ENCODE results near the gene FNBP1. TPM values are rescaled to one million over a fixed set of nuclear protein-coding genes. Genes with fewer than 3 reads are reported as not detected.
A peak's percentile ranks its signal among the peaks of the same experiment; 100 is the strongest.

Gene FNBP1
- total RNA-seq, 1 donor from 2014 or later: 202 TPM

GRCh38 chr9:129979071-129979745, 63.8 kb downstream of the FNBP1 start:
- Mint-ChIP-seq H3K4me1 (ENCODE audit: low read depth) (peaks cover 11% of the 10 kb centered on the region), H3K36me3 (ENCODE audit: low read depth) (peaks cover 29% of the 10 kb centered on the region), H3K27ac (no peak overlapping the region), H3K9me3 (no peaks in the 10 kb centered on the region), H3K4me3 (no peak overlapping the region), H3K27me3 (ENCODE audit: insufficient read depth) (no peaks in the 10 kb centered on the region)
- intact Hi-C loops (cut with micrococcal nuclease): no loop called here
- no peak for DNase-seq (ENCODE audit: low spot score)

- Mint-ChIP-seq H3K4me3 (no peak overlapping the region), H3K27ac (peak overlapping the region; percentile 23)
These were observed 70.2 kb downstream of the FNBP1 start for GRCh38 chr9:129972816-129973215.

DNA sequence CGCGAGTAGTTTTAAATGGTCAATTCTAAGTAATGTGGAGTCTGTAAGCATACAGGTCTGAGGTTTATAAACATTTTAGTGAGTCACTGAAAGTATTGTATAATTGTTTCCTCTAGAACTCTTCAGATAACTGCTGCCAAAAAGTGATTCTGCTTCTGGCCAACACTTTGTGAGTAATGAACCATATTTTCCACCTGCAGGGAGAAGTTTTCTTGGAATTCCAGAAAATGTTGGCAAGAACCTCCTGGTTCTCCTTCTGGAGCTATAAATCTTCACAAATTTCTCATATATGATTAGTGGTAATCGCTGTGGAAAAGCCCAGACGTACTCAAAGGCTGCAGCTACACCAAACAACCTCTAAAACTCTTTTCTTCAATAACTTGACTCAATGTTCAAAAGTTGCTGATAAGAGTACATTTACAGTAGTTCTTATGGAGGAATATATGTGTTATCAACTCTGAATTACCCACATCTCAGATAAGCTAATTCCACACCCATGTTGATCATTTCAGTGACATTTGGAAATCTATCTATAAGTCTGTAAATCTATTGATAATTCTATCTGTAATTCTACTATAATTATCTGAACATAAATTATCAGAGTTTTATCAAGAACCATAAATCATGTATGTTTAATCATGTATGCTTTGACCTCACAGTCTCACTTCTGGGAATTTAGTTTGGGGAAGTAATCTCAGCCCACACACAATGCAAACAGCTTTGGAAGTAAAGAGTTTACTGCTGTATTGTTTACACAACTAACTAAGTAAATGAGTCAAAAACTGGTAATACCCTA, 74.1 kb downstream of the FNBP1 start:
- intact Hi-C loops (cut with micrococcal nuclease): loop anchor here (1.0 kb wide), 1 partner anchor 20 kb away; no protein-coding TSS in a partner anchor
- no peak overlapping the region for H3K4me3 Mint-ChIP-seq
- no peaks in the 10 kb centered on the region for H3K9me3 Mint-ChIP-seq
- peaks cover 42% of the 10 kb centered on the region for H3K36me3 Mint-ChIP-seq (ENCODE audit: low read depth)
- H3K27ac Mint-ChIP-seq: peak overlapping the region; percentile 65
- no peak for DNase-seq (ENCODE audit: low spot score)
- peaks cover 54% of the 10 kb centered on the region for H3K4me1 Mint-ChIP-seq (ENCODE audit: low read depth)
- H3K27me3 Mint-ChIP-seq (ENCODE audit: insufficient read depth): no peaks in the 10 kb centered on the region

More at GRCh38 chr9:129972816-129973215, 70.2 kb downstream of the FNBP1 start:
- peaks cover 35% of the 10 kb centered on the region for H3K36me3 Mint-ChIP-seq (ENCODE audit: low read depth)
- H3K4me1 Mint-ChIP-seq (ENCODE audit: low read depth): peaks cover 19% of the 10 kb centered on the region
- no peak for DNase-seq (ENCODE audit: low spot score)
- H3K27me3 Mint-ChIP-seq (ENCODE audit: insufficient read depth): no peaks in the 10 kb centered on the region
- intact Hi-C loops (cut with micrococcal nuclease): no loop called here
- no peaks in the 10 kb centered on the region for H3K9me3 Mint-ChIP-seq

GRCh38 chr9:129964901-129965734, 77.9 kb downstream of the FNBP1 start:
- no peak for DNase-seq (ENCODE audit: low spot score)
- Mint-ChIP-seq H3K4me3 (no peak overlapping the region), H3K27me3 (ENCODE audit: insufficient read depth) (no peaks in the 10 kb centered on the region), H3K36me3 (ENCODE audit: low read depth) (peaks cover 41% of the 10 kb centered on the region), H3K9me3 (no peaks in the 10 kb centered on the region), H3K27ac (peak overlapping the region; percentile 88), H3K4me1 (ENCODE audit: low read depth) (peaks cover 69% of the 10 kb centered on the region)
- intact Hi-C loops (cut with micrococcal nuclease): loop anchor here (5.0 kb wide), 1 partner anchor 132 kb away; no protein-coding TSS in a partner anchor

DNA sequence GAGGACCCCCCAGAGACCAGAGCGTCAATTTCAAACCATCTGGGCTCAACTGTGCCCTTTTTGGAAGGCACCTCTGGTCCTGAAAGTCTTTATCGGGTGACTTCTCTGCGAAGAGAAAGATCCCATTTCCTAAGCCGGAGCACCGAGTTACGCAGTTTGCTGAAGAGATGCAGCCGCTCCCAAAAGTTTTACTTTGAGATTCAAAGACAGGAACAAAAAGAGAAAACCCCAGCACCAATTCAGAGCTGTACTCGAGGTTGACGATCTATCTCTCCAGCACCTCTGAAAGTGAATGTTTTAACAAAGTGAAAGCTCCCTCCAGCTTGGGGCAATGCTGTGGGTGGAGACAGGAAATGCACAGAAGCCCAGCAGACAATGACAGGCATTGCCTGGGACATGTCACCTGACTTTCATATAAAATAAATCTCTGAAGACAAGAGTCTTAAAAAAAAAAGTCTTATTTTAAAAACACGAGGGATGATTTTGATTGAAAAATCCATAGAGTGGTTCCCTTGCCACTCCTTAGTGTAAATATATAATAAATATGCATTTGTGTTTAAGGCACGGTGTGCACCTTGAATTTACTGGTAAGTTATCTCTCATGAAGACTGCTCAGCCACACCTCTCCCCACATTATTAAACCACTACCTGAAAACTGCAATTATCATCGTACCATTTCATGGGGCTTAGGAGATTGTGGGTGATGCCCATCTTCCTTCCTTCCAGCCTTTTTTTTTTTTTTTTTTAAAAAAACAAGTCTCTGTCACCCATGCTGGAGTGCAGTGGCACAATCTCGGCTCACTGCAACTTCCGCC, 79.9 kb downstream of the FNBP1 start:
- H3K4me3 Mint-ChIP-seq: peak overlapping the region; percentile 76
- intact Hi-C loops (cut with micrococcal nuclease): loop anchor here (1.0 to 5.0 kb wide), 9 partner anchors 18 to 134 kb away; partner anchors contain the start of genes C9orf78 and USP20
- H3K27me3 Mint-ChIP-seq (ENCODE audit: insufficient read depth): no peaks in the 10 kb centered on the region
- peaks cover 60% of the 10 kb centered on the region for H3K4me1 Mint-ChIP-seq (ENCODE audit: low read depth)
- H3K27ac Mint-ChIP-seq: peak overlapping the region; percentile 88
- peak; percentile 70 for DNase-seq (ENCODE audit: low spot score)
- H3K9me3 Mint-ChIP-seq: no peaks in the 10 kb centered on the region
- H3K36me3 Mint-ChIP-seq (ENCODE audit: low read depth): peaks cover 40% of the 10 kb centered on the region

- Mint-ChIP-seq H3K36me3 (ENCODE audit: low read depth) (peaks cover 46% of the 10 kb centered on the region), H3K9me3 (no peaks in the 10 kb centered on the region), H3K4me3 (peak overlapping the region; percentile 76), H3K27ac (peak overlapping the region; percentile 87), H3K27me3 (ENCODE audit: insufficient read depth) (no peaks in the 10 kb centered on the region), H3K4me1 (ENCODE audit: low read depth) (peaks cover 59% of the 10 kb centered on the region)
- intact Hi-C loops (cut with micrococcal nuclease): loop anchor here (2.0 to 5.0 kb wide), 4 partner anchors 18 to 135 kb away; no protein-coding TSS in a partner anchor
- DNase-seq (ENCODE audit: low spot score): no peak
These were observed 80.5 kb downstream of the FNBP1 start for GRCh38 chr9:129962451-129962864.

DNA sequence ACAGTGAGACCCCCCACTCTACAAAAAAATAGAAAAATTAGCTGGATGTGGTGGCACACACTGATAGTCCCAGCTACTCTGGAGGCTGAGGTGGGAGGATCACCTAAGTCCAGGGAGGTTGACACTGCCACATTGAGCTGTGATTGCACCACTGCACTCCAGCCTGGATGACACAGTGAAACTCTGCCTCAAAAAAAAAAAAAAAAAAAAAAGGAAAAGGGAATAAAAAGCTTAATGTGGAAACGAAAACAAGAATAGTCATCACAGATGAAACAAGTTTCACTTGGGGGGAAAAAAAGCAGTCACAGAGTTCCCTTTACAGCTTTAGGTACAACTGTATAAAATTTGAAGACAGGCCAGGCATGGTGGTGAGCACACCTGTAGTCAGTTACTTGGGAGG, 84.2 kb downstream of the FNBP1 start:
- intact Hi-C loops (cut with micrococcal nuclease): no loop called here
- Mint-ChIP-seq H3K27me3 (ENCODE audit: insufficient read depth) (no peaks in the 10 kb centered on the region), H3K27ac (no peak overlapping the region), H3K36me3 (ENCODE audit: low read depth) (peaks cover 42% of the 10 kb centered on the region), H3K4me1 (ENCODE audit: low read depth) (peaks cover 31% of the 10 kb centered on the region), H3K4me3 (no peak overlapping the region), H3K9me3 (no peaks in the 10 kb centered on the region)
- no peak for DNase-seq (ENCODE audit: low spot score)

GRCh38 chr9:129954868-129955550, 88.0 kb downstream of the FNBP1 start:
- DNase-seq (ENCODE audit: low spot score): no peak
- Mint-ChIP-seq H3K9me3 (no peaks in the 10 kb centered on the region), H3K36me3 (ENCODE audit: low read depth) (peaks cover 42% of the 10 kb centered on the region), H3K4me1 (ENCODE audit: low read depth) (peaks cover 16% of the 10 kb centered on the region), H3K27ac (peak overlapping the region; percentile 62), H3K27me3 (ENCODE audit: insufficient read depth) (no peaks in the 10 kb centered on the region), H3K4me3 (peak overlapping the region; percentile 0)
- intact Hi-C loops (cut with micrococcal nuclease): no loop called here

GRCh38 chr9:129953736-129954135, 89.3 kb downstream of the FNBP1 start:
- no peaks in the 10 kb centered on the region for H3K27me3 Mint-ChIP-seq (ENCODE audit: insufficient read depth)
- peaks cover 16% of the 10 kb centered on the region for H3K4me1 Mint-ChIP-seq (ENCODE audit: low read depth)
- H3K36me3 Mint-ChIP-seq (ENCODE audit: low read depth): peaks cover 48% of the 10 kb centered on the region
- no peak overlapping the region for H3K4me3 Mint-ChIP-seq
- no peak for DNase-seq (ENCODE audit: low spot score)
- no peak overlapping the region for H3K27ac Mint-ChIP-seq
- H3K9me3 Mint-ChIP-seq: no peaks in the 10 kb centered on the region
- intact Hi-C loops (cut with micrococcal nuclease): no loop called here

DNA sequence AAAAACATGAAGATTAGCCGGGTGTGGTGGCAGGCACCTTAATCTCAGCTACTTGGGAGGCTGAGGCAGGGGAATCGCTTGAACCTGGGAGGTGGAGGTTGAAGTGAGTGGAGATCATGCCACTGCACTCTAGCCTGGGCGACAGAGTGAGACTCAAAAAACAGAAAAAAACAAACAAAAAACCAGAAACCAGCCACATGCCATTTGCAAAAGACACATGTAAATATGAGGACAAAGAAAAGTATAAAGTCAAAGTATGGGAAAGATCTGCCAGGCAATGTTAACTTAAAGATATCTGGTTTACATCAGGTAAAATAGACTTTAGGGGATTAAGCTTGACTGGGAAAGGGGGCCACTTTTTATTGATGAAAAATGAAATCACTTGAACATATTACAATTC, 90.7 kb downstream of the FNBP1 start:
- Mint-ChIP-seq H3K9me3 (no peaks in the 10 kb centered on the region), H3K36me3 (ENCODE audit: low read depth) (peaks cover 40% of the 10 kb centered on the region), H3K4me1 (ENCODE audit: low read depth) (peaks cover 16% of the 10 kb centered on the region)

DNA sequence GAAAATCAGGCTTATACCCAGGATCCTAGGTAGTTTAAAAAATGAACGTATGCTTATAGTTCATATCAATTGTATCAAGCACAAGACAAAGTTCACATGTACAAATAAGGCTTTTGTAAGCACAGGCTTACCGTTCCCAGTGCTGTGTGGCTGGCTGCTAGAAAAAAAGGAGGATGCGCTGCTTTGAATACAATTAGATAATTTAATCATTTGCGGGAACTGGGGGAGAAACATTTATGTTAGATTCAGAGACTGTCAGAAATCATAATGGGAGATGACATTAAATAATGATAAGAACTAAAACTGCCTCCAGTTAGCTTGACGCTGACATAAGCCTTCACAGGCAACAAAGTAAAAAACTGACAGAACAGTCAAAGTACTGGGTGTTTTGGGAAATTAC, 93.2 kb downstream of the FNBP1 start:
- Mint-ChIP-seq H3K27me3 (ENCODE audit: insufficient read depth) (no peaks in the 10 kb centered on the region), H3K27ac (no peak overlapping the region), H3K9me3 (no peaks in the 10 kb centered on the region), H3K36me3 (ENCODE audit: low read depth) (peaks cover 38% of the 10 kb centered on the region), H3K4me3 (no peak overlapping the region), H3K4me1 (ENCODE audit: low read depth) (peaks cover 33% of the 10 kb centered on the region)
- intact Hi-C loops (cut with micrococcal nuclease): no loop called here
- no peak for DNase-seq (ENCODE audit: low spot score)

More for the DNA sequence above, 90.7 kb downstream of the FNBP1 start:
- no peak for DNase-seq (ENCODE audit: low spot score)
- intact Hi-C loops (cut with micrococcal nuclease): no loop called here
- no peak overlapping the region for H3K4me3 Mint-ChIP-seq
- no peak overlapping the region for H3K27ac Mint-ChIP-seq
- H3K27me3 Mint-ChIP-seq (ENCODE audit: insufficient read depth): no peaks in the 10 kb centered on the region

Measured in activated T-helper 1 cell treated with anti-CD3 and anti-CD28 coated beads, Interleukin-12 subunit alpha, Interleukin-12 subunit beta, Interleukin-2, Interleukin-4 antibody, amounts not matched to agents 30 ng/mL and 10 ng/mL and 1 ng/mL, durations not matched to agents 14 hours and 24 hours and 36 hours (primary cell).